ENCODE results near the gene VAMP2.

Gene VAMP2, protein sequence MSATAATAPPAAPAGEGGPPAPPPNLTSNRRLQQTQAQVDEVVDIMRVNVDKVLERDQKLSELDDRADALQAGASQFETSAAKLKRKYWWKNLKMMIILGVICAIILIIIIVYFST

DNA sequence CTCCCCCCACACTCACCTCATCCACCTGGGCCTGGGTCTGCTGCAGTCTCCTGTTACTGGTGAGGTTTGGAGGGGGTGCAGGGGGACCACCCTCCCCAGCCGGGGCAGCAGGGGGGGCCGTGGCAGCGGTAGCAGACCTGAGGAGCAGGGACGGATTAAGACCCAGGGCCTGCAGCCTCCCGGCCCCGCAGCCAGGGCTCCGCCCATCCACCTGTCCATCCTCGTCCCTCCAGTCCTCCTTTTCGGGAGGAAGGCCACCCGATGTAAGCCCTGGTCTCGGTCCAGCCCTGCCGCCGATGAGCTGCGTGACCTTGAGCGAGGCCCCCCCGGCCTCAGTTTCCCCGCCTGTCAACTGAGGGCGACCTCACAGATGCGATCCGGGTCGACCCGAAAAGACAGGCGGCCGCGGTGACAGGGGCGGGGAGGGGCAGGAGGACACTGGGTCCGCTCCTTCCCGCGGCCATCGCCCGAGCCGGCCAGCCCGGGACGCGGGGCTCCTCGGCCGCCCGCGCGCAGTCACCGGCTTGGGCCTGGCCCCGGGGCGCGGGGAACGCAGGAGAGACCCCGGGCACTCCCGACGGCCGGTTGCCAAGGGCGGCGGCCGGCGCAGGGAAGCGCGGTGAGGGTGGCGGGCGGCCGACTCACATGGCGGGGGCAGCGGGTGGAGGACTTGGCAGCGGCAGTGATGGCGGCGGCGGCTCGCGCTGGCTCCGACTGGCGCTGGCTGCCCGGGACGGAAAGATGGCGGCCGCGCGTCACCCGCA is at the start of gene VAMP2:
Gene VAMP2, minus strand, starts transcription at position 716 of the 764 bp plus-strand sequence. Its CDS starts 69 bp downstream, at position 647.
- H3K4me1 ChIP-seq (ENCODE audit: insufficient read depth, low read length), result peaks cover 20% of the 10 kb centered on the region

DNA sequence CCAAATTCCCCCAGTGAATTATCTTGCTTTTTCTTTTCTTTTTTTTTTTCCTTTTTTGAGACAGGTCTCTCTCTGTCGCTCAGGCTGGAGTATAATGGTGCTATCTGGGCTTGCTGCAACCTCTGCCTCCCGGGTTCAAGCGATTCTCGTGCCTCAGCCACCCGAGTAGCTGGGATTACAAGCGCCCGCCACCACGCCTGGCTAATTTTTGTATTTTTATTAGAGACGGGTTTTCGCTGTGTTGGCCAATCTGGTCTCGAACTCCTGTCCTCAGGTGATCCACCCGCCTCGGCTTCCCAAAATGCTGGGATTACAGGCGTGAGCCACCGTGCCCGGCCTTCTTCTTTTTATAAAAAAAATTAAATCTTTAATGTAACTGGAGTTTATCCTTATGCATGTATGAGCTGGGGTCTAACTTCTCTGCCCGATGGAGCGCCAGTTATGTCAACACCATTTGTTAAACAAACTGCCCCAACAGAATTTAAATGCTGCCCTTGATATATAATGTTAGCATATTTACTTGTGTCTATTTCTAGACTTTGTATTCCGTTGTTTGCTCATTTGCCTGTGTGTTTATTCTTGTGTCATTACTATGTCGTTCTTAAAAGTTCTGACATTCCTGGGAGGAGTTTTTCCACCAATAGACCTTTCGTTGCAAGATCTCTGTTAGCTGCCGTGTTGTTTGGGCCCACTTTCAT is 48.2 kb upstream of the VAMP2 start:
- Histone ChIP-seq H3K9ac (ENCODE audit: low read depth, low read length) (peak overlapping the region; percentile 96; the same call in 1 of the 2 replicates), H3K4me1 (ENCODE audit: insufficient read depth, low read length) (peaks cover 3% of the 10 kb centered on the region; the same call in 1 of the 2 replicates), H3K27ac (ENCODE audit: low read length) (peak overlapping the region; percentile 84)

More for the DNA sequence above, at the start of gene VAMP2:
- peak within 1 kb of the TSS; percentile 84 for H3K4me3 ChIP-seq (ENCODE audit: low read length)
- no peaks in the 10 kb centered on the region for H3K27me3 ChIP-seq (ENCODE audit: insufficient read depth, low read length)
- peak within 1 kb of the TSS; percentile 99 for H3K27ac ChIP-seq (ENCODE audit: low read length)
- peak within 1 kb of the TSS; percentile 99 for H3K9ac ChIP-seq (ENCODE audit: low read depth, low read length)
- H3K9me3 ChIP-seq (ENCODE audit: insufficient read depth, low read depth, low read length), result no peaks in the 10 kb centered on the region
- H3K36me3 ChIP-seq (ENCODE audit: insufficient read depth, low read depth, low read length), result peaks cover 22% of the 10 kb centered on the region

DNA sequence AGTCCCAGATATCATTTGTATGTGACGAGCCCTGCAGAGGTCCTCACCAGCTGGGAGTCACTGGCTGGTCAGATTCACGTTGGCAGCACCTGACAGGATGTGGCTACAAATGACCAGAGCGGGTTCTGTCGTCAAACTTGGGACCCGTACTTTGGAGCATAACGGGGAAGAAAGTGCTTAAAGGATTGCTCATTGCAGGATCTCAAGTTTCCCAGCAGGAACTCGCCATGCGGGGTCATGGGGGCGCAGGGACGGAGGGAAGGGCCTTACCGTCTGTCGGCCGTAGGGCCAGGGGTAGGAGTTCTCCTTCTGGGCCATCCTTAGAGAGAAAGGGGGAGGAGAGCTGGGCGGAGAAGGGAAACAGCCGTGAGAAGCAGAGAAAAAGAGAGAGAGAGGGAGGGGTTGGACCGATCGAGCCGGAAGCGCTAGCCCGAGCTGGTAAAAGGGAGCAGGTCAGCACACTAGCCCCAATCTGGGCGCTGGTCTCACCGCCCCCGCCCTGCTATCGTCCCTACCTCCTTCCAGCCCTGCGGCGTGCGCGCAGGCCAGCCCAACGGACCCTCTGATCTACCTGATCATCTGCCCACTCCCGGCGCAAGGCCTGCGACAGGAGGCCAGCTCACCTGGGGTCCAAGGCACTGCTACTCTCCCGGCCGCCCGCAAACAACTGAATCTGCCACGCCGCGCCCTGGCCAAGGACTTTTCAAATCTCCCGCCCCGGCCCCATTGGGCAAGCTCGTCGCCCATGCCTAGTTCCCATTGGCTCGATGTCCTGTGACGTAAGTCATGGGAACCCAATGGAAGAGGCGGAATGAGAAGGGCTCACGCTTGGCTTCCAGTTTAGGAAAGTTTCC is 47.4 kb upstream of the VAMP2 start, which contains the start of gene AURKB:
Gene AURKB, minus strand, starts transcription at position 669 of the 854 bp plus-strand sequence. Its CDS starts 351 bp downstream, at position 318.
- Histone ChIP-seq H3K9ac (ENCODE audit: low read depth, low read length) (peak within 1 kb of the TSS; percentile 96), H3K27me3 (ENCODE audit: insufficient read depth, low read length) (no peaks in the 10 kb centered on the region), H3K36me3 (ENCODE audit: insufficient read depth, low read depth, low read length) (peaks cover 36% of the 10 kb centered on the region), H3K4me1 (ENCODE audit: insufficient read depth, low read length) (peaks cover 3% of the 10 kb centered on the region; the same call in 1 of the 2 replicates), H3K9me3 (ENCODE audit: insufficient read depth, low read depth, low read length) (no peaks in the 10 kb centered on the region), H3K27ac (ENCODE audit: low read length) (peak within 1 kb of the TSS; percentile 84), H3K4me3 (ENCODE audit: low read length) (peak within 1 kb of the TSS; percentile 90)

More for the DNA sequence above, 48.2 kb upstream of the VAMP2 start:
- H3K27me3 ChIP-seq (ENCODE audit: insufficient read depth, low read length), result no peaks in the 10 kb centered on the region
- H3K36me3 ChIP-seq (ENCODE audit: insufficient read depth, low read depth, low read length), result peaks cover 28% of the 10 kb centered on the region
- H3K4me3 ChIP-seq (ENCODE audit: low read length), result peak overlapping the region; percentile 90
- H3K9me3 ChIP-seq (ENCODE audit: insufficient read depth, low read depth, low read length), result no peaks in the 10 kb centered on the region

DNA sequence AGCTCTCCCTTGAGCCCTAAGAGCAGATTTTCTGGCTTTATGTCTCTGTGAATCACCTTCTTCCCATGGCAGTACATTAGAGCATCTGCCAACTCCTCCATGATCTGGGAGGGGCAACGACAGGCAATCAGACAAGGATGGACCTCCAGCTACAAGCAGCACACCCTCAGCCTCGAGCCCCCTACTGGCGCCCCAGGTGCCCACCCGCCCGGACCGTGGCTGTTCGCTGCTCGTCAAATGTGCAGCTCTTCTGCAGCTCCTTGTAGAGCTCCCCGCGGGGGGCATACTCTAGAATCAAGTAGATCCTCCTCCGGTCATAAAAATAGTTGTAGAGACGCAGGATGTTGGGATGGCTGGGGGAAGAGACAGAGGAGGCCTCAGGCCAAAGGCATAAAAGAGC is 43.8 kb upstream of the VAMP2 start:
- H3K4me3 ChIP-seq (ENCODE audit: low read length), result no peak overlapping the region
- H3K27ac ChIP-seq (ENCODE audit: low read length), result no peak overlapping the region
- H3K27me3 ChIP-seq (ENCODE audit: insufficient read depth, low read length), result no peaks in the 10 kb centered on the region
- H3K9ac ChIP-seq (ENCODE audit: low read depth, low read length), result no peak overlapping the region
- H3K4me1 ChIP-seq (ENCODE audit: insufficient read depth, low read length), result peaks cover 3% of the 10 kb centered on the region; the same call in 1 of the 2 replicates
- H3K9me3 ChIP-seq (ENCODE audit: insufficient read depth, low read depth, low read length), result no peaks in the 10 kb centered on the region
- peaks cover 52% of the 10 kb centered on the region for H3K36me3 ChIP-seq (ENCODE audit: insufficient read depth, low read depth, low read length)

DNA sequence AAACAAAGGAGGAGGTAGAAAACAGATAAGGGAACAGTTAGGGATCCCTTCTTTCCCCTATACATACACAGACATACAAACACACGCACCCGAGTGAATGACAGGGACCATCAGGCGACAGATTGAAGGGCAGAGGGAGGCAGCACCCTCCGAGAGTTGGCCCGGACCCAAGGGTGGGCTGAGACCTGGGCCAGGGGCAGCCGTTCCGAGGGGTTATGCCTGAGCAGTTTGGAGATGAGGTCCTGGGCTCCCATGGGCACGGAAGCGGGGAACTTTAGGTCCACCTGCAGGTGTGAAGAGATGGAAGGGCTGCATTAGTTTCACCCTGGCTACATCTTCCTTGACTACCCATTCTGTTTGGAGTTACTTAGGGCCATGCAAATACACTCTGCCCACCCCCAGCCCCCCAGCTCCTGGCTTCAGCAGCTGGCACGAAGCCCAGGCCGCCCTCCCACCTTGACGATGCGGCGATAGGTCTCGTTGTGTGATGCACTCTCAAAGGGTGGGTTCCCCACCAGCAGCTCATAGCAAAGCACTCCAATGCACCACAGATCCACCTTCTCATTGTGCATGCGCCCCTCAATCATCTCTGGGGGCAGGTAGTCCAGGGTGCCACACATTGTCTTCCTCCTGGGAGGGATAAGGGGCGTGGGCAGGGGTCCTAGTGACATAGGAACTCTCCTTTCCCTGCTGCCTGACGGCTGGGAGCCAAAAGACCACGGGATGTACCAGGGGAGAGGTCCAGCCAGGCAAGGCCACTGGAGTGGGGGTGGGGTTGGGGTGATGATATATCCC is 42.2 kb upstream of the VAMP2 start:
- Histone ChIP-seq H3K9ac (ENCODE audit: low read depth, low read length) (no peak overlapping the region), H3K27me3 (ENCODE audit: insufficient read depth, low read length) (no peaks in the 10 kb centered on the region), H3K4me3 (ENCODE audit: low read length) (no peak overlapping the region), H3K36me3 (ENCODE audit: insufficient read depth, low read depth, low read length) (peaks cover 52% of the 10 kb centered on the region), H3K4me1 (ENCODE audit: insufficient read depth, low read length) (peaks cover 3% of the 10 kb centered on the region; the same call in 1 of the 2 replicates), H3K9me3 (ENCODE audit: insufficient read depth, low read depth, low read length) (no peaks in the 10 kb centered on the region), H3K27ac (ENCODE audit: low read length) (no peak overlapping the region)

DNA sequence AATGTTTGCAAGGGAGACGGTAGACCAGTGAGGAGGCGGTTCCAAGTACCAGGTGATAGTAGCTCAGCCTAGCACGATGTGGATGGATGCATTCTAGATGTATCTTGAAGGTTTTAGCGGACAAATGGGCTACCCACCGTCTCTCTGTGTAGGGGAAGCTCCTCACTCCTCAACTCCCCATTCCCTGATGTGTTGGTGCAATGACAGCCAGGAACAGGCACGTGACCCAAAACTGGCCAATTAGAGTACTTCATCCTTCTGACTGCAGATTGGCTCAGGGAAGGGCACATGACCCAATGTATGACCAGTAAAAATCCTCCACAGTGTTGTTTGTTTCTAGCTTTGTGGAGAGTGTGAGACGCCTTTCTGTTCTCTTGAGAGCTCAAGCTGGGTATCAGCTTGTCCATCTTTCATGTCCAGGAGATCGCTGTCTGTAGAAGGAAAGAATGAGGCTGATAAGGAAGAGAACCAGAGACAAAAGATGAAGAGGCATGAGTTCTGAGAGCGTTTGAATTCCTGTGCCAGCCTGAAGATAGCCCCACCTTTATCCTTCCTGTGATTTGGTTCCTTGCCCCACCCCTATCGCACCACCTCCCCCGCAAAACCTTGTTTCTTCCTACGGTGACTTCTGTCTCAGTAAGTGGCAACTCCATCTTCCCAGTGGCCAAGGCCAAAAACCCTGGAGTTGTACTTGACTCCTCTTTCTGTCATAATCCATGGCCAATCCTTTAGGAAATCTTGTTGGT is 29.5 kb upstream of the VAMP2 start:
- H3K4me3 ChIP-seq (ENCODE audit: low read length), result peak overlapping the region; percentile 74
- peak overlapping the region; percentile 72; the same call in 1 of the 2 replicates for H3K9ac ChIP-seq (ENCODE audit: low read depth, low read length)
- H3K9me3 ChIP-seq (ENCODE audit: insufficient read depth, low read depth, low read length), result no peaks in the 10 kb centered on the region
- H3K4me1 ChIP-seq (ENCODE audit: insufficient read depth, low read length), result peaks cover 18% of the 10 kb centered on the region; the same call in 1 of the 2 replicates
- peaks cover 18% of the 10 kb centered on the region for H3K27me3 ChIP-seq (ENCODE audit: insufficient read depth, low read length)
- no peak overlapping the region for H3K27ac ChIP-seq (ENCODE audit: low read length)
- no peaks in the 10 kb centered on the region for H3K36me3 ChIP-seq (ENCODE audit: insufficient read depth, low read depth, low read length)

DNA sequence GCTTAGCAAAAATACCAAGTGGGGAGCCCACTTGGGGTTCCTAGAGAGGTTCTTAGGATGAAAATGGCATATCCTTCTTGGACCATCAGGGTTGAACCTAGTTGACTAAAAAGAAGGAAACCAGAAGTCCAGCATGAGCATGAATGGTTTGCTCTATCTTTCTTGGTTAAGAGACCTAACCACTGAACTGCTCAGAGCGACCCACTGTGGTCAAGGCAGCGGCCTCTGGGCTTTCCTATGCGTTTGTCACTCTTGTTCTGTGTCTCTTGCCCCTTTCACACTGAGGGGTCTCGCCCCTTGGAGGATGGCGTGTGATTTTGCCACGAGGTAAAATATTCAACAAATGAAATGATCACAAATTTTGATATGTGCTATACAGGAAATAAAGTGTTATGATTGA is 27.8 kb upstream of the VAMP2 start:
- H3K4me3 ChIP-seq (ENCODE audit: low read length), result peak overlapping the region; percentile 49; the same call in 1 of the 2 replicates
- peaks cover 18% of the 10 kb centered on the region for H3K27me3 ChIP-seq (ENCODE audit: insufficient read depth, low read length)
- peaks cover 18% of the 10 kb centered on the region; the same call in 1 of the 2 replicates for H3K4me1 ChIP-seq (ENCODE audit: insufficient read depth, low read length)
- H3K36me3 ChIP-seq (ENCODE audit: insufficient read depth, low read depth, low read length), result no peaks in the 10 kb centered on the region
- no peaks in the 10 kb centered on the region for H3K9me3 ChIP-seq (ENCODE audit: insufficient read depth, low read depth, low read length)
- no peak overlapping the region; the same call in 1 of the 2 replicates for H3K9ac ChIP-seq (ENCODE audit: low read depth, low read length)
- no peak overlapping the region for H3K27ac ChIP-seq (ENCODE audit: low read length)

DNA sequence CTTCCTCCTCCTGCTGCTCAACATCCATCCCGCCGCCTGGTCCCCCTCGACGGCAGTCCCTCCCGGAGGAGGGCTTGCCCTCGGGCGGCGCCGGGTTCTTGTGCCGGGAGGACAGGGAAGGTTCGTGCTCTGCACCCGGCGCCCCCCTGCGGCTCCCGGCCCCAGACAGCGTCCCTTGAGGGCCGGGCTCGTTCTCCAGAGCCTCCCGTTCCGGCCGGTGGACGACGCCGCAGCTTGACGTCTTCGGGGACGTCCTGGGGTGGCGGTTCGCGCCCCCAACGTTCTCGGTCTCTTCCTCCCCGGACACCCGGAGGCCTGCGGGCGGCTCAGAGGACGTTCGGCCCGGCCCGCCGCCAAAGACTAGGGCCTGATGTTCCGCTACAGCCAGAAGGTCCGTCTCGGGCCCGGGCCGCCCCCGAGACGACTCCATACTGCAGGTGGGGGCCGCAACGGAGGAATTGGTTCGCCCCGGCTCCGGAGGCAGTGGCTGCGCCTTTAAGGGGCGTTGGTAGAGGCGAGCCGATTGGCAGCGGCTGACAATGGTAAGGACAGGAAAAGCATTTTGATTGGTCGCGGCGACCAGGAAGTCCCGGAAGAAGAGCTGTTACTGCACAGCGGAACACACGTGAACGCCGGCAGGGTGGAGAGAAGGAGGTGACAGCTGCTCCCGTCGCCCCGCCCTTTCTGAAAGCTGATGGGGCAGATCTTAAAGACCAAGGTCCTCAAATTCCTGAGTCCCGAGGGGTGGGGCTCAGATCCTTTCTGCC is 27.1 kb upstream of the VAMP2 start, which contains the start of gene BORCS6:
Gene BORCS6, minus strand, starts transcription at position 470 of the 767 bp plus-strand sequence. Its CDS starts 40 bp downstream, at position 430.
- H3K4me1 ChIP-seq (ENCODE audit: insufficient read depth, low read length), result peaks cover 18% of the 10 kb centered on the region; the same call in 1 of the 2 replicates
- H3K27me3 ChIP-seq (ENCODE audit: insufficient read depth, low read length), result peaks cover 18% of the 10 kb centered on the region
- H3K4me3 ChIP-seq (ENCODE audit: low read length), result peak within 1 kb of the TSS; percentile 80
- no peak within 1 kb of the TSS for H3K27ac ChIP-seq (ENCODE audit: low read length)
- H3K9me3 ChIP-seq (ENCODE audit: insufficient read depth, low read depth, low read length), result no peaks in the 10 kb centered on the region
- no peaks in the 10 kb centered on the region for H3K36me3 ChIP-seq (ENCODE audit: insufficient read depth, low read depth, low read length)
- no peak within 1 kb of the TSS; the same call in 1 of the 2 replicates for H3K9ac ChIP-seq (ENCODE audit: low read depth, low read length)

DNA sequence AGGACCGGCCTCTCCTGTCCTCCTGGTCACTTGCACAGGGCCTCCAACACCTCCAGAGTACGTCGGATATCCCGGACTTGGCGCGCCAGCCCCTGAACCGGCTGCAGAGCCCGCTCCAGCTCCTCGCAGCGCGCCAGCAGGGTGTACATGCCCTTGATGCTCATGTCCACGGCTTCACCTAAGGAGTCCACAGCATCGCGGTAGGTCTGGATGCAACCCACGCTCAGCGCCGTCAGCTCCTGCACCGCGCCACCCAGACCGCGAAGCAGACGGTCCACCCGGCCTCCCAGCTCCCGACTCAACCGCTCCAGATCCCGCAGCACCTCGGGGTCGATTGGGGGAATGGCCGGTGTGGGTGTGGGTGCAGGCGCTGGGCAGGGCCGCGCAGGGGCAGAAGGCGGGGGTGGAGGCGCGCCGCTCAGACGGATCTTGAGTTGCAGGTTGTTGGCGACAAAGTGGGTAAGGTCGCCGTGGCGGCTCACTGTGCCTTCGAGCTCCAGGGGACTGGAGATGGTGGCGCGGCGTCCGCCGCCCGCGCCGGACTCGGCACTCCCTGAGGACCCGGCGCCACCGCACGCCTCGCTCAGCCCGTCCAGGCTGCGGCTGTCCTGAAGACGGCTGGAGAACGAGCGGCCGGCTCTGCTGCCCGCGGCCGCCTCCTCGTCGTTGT is 26.4 kb upstream of the VAMP2 start:
- Histone ChIP-seq H3K36me3 (ENCODE audit: insufficient read depth, low read depth, low read length) (no peaks in the 10 kb centered on the region), H3K9me3 (ENCODE audit: insufficient read depth, low read depth, low read length) (no peaks in the 10 kb centered on the region), H3K27me3 (ENCODE audit: insufficient read depth, low read length) (peaks cover 18% of the 10 kb centered on the region), H3K4me3 (ENCODE audit: low read length) (peak overlapping the region; percentile 80), H3K9ac (ENCODE audit: low read depth, low read length) (no peak overlapping the region), H3K4me1 (ENCODE audit: insufficient read depth, low read length) (peaks cover 18% of the 10 kb centered on the region; the same call in 1 of the 2 replicates), H3K27ac (ENCODE audit: low read length) (no peak overlapping the region)
